Transverse colon (tissue), 4 donors: ENCODE results near the gene LRBA.

Source experiments
- CTCF ChIP-seq, 5 experiments: fragments of 200-600 bp in 3 of 5; fragments of 450-650 bp in 2 of 5; sonication (generic) in 3 of 5; IDR thresholded peaks; 1 replicate in 2 of 5; 2 replicates in 3 of 5; pipeline ENCODE4 v1.5.1; 2016 to 2017; ENCODE audit warnings: antibody characterized with exemption in 5 of 5, inconsistent platforms in 3 of 5, mild to moderate bottlenecking in 2 of 5, moderate library complexity in 1 of 5
- EP300 ChIP-seq: sonication (generic); formaldehyde crosslinking; IDR thresholded peaks from one replicate; pipeline ENCODE4 v1.6.1; 2017; ENCODE audit warnings: antibody characterized with exemption, low read depth
- POLR2A ChIP-seq: fragments of 450-650 bp; IDR thresholded peaks from one replicate; pipeline ENCODE4 v1.6.1; 2016; ENCODE audit warnings: antibody characterized with exemption, mild to moderate bottlenecking, moderate library complexity
- POLR2AphosphoS5 ChIP-seq, 3 donors: sonication (generic); formaldehyde crosslinking; IDR thresholded peaks; one replicate each; pipeline ENCODE4 v1.6.1; 2016; ENCODE audit warnings: antibody characterized with exemption in 3 of 3

DNA sequence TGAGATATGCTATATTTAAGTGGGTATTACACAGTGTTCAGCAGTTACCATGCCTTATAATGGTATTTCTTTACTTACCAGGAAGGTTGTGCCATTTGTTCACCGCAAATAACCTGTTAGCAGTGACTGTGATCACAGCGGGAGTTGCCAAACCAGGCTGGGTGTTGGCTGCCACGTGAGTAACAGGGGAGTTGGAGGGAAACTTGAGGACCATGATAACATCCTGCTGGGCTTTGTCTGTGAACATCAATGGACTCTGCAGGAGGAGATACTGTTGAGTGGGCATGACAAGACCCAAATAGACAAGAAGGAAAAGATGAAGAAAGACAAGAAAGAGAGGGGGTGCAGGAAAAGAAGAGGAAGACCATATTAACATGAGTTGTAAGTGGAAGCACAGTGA, 694.0 kb downstream of the LRBA start:
- TF ChIP-seq CTCF (IDR thresholded peaks at IDR 0.05): no peak
- no peak for TF ChIP-seq POLR2A
- TF ChIP-seq POLR2AphosphoS5 (IDR thresholded peaks at IDR 0.05): no peak
- TF ChIP-seq EP300: no peak
